Thoracic aorta (tissue), 2 donors: ENCODE results near the gene CRYGB. TPM values are rescaled to one million over a fixed set of nuclear protein-coding genes. Genes with fewer than 3 reads are reported as not detected.

Experiments
- ATAC-seq: fragments of 150-250 bp; one replicate; pipeline ENCODE4 v1.8.0; 2017; ENCODE audit warnings: low read depth; ENCODE audit not compliant: insufficient number of reproducible peaks, low FRiP score
- DNase-seq: peaks from one replicate; pipeline ENCODE4 v3.0.0-alpha.2; 2020; ENCODE audit warnings: low spot score
- H3K27ac ChIP-seq, 2 donors: fragments of 200-600 bp; sonication (generic); 1 replicate in 1 of 2; 2 replicates in 1 of 2; pipeline ENCODE4 v1.5.1; 2016; ENCODE audit warnings: mild to moderate bottlenecking in 2 of 2, moderate library complexity in 2 of 2
- H3K27me3 ChIP-seq: fragments of 200-600 bp; sonication (generic); replicated peaks from 2 replicates; pipeline ENCODE4 v1.6.0; 2016; ENCODE audit warnings: mild to moderate bottlenecking; ENCODE audit not compliant: insufficient read depth
- H3K36me3 ChIP-seq: fragments of 200-600 bp; sonication (generic); one replicate; pipeline ENCODE4 v1.5.1; 2016
- H3K4me1 ChIP-seq, 2 donors: fragments of 200-600 bp; sonication (generic); 1 replicate in 1 of 2; 2 replicates in 1 of 2; pipeline versions ENCODE4 v1.5.1 to v1.6.0; 2016; ENCODE audit warnings: low read depth in 2 of 2, mild to moderate bottlenecking in 1 of 2; ENCODE audit not compliant: control insufficient read depth in 1 of 2
- H3K4me3 ChIP-seq: fragments of 200-600 bp; sonication (generic); 2 replicates; pipeline ENCODE4 v1.5.1; 2016; ENCODE audit warnings: mild to moderate bottlenecking
- H3K9me3 ChIP-seq: fragments of 200-600 bp; sonication (generic); 2 replicates; pipeline ENCODE4 v1.5.1; 2016
- CTCF ChIP-seq: fragments of 200-600 bp; sonication (generic); IDR thresholded peaks from one replicate; pipeline ENCODE4 v1.5.1; 2019; ENCODE audit warnings: antibody characterized with exemption
- total RNA-seq, 2 donors: library from RNA; depleted of rRNA; stranded (reverse); fragments of >200 nt; gene quantifications; one replicate each; pipeline versions ENCODE4 v1.1.0 to v1.2.3, GENCODE V29; 2016

The CRYGB gene
- total RNA-seq, 2 donors from 2014 or later = not detected

GRCh38 chr2:208186893-208187292, 40.9 kb upstream of the CRYGB start:
- no peak overlapping the region for H3K4me3 ChIP-seq
- DNase-seq (no peak), ATAC-seq (no peak)
- no peak overlapping the region for H3K27ac ChIP-seq
- H3K9me3 ChIP-seq = no peaks in the 10 kb centered on the region
- TF ChIP-seq CTCF = no peak
- H3K27me3 ChIP-seq = no peaks in the 10 kb centered on the region
- H3K4me1 ChIP-seq = no peaks in the 10 kb centered on the region
- H3K36me3 ChIP-seq = no peaks in the 10 kb centered on the region

- TF ChIP-seq CTCF = no peak
- Histone ChIP-seq H3K27ac (no peak overlapping the region), H3K36me3 (no peaks in the 10 kb centered on the region), H3K9me3 (no peaks in the 10 kb centered on the region), H3K27me3 (no peaks in the 10 kb centered on the region), H3K4me1 (no peaks in the 10 kb centered on the region), H3K4me3 (no peak overlapping the region)
- ATAC-seq (no peak), DNase-seq (no peak)
Measured at GRCh38 chr2:208186465-208186864, 40.5 kb upstream of the CRYGB start.

GRCh38 chr2:208183972-208184705, 38.2 kb upstream of the CRYGB start:
- no peak for ATAC-seq
- H3K4me3 ChIP-seq = peak overlapping the region; percentile 5

GRCh38 chr2:208183526-208183925, 37.6 kb upstream of the CRYGB start:
- H3K9me3 ChIP-seq = no peaks in the 10 kb centered on the region
- TF ChIP-seq CTCF = no peak
- H3K36me3 ChIP-seq = no peaks in the 10 kb centered on the region
- DNase-seq = no peak
- H3K27ac ChIP-seq = no peak overlapping the region
- H3K4me3 ChIP-seq = peak overlapping the region; percentile 5
- no peaks in the 10 kb centered on the region for H3K4me1 ChIP-seq
- no peaks in the 10 kb centered on the region for H3K27me3 ChIP-seq
- no peak for ATAC-seq

More at GRCh38 chr2:208183972-208184705, 38.2 kb upstream of the CRYGB start:
- no peak for DNase-seq
- TF ChIP-seq CTCF = no peak
- Histone ChIP-seq H3K4me1 (no peaks in the 10 kb centered on the region), H3K9me3 (no peaks in the 10 kb centered on the region), H3K36me3 (no peaks in the 10 kb centered on the region), H3K27me3 (no peaks in the 10 kb centered on the region), H3K27ac (no peak overlapping the region)

GRCh38 chr2:208182835-208183234, 36.9 kb upstream of the CRYGB start:
- Histone ChIP-seq H3K9me3 (no peaks in the 10 kb centered on the region), H3K4me3 (no peak overlapping the region)
- ATAC-seq = no peak

More at GRCh38 chr2:208182835-208183234, 36.9 kb upstream of the CRYGB start:
- Histone ChIP-seq H3K36me3 (no peaks in the 10 kb centered on the region), H3K27ac (no peak overlapping the region), H3K4me1 (no peaks in the 10 kb centered on the region), H3K27me3 (no peaks in the 10 kb centered on the region)
- DNase-seq = no peak
- TF ChIP-seq CTCF = no peak
